GM12865 (cell line): ENCODE data around the gene SPSB4.

Experiments
- DNase-seq: peaks from one replicate; pipeline ENCODE4 v3.0.0; 2010; ENCODE audit warnings: low read depth
- H3K4me3 ChIP-seq: 2 replicates; pipeline ENCODE4 v1.5.1; 2011; ENCODE audit warnings: mild to moderate bottlenecking, low read depth, low read length, control low read depth
- TF ChIP-seq, protein P1 (sequence below): IDR thresholded peaks from 2 replicates; pipeline ENCODE4 v1.5.1; 2011; ENCODE audit warnings: low read length, control low read depth, low read depth, inconsistent platforms; ENCODE audit not compliant: insufficient read depth; ENCODE audit errors: missing control alignments

SPSB4 gene

DNA sequence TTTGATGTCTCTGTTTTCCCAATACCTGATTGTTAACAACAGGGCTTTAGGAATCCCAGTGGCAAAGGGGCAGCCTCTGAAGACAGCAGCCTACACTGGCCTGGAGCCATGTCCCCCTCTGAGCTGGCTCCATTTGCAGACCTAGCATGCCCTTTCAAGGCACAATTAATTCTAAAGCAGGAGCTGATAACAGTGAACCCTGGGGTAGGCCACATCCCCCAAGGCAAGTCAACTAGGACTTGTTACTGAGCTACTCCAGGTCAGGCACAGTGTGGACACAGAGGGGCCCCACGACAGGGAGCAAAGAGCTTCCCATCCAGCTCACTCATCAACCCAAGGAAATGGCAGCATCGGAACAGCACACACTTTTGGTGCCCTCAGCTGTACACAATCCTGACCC, 51.9 kb downstream of the SPSB4 start:
- H3K4me3 ChIP-seq, result no peak overlapping the region
- TF ChIP-seq, protein P1, sequence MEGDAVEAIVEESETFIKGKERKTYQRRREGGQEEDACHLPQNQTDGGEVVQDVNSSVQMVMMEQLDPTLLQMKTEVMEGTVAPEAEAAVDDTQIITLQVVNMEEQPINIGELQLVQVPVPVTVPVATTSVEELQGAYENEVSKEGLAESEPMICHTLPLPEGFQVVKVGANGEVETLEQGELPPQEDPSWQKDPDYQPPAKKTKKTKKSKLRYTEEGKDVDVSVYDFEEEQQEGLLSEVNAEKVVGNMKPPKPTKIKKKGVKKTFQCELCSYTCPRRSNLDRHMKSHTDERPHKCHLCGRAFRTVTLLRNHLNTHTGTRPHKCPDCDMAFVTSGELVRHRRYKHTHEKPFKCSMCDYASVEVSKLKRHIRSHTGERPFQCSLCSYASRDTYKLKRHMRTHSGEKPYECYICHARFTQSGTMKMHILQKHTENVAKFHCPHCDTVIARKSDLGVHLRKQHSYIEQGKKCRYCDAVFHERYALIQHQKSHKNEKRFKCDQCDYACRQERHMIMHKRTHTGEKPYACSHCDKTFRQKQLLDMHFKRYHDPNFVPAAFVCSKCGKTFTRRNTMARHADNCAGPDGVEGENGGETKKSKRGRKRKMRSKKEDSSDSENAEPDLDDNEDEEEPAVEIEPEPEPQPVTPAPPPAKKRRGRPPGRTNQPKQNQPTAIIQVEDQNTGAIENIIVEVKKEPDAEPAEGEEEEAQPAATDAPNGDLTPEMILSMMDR, result no peak
- DNase-seq, result no peak

- TF ChIP-seq, protein P1, result no peak
- H3K4me3 ChIP-seq, result no peak overlapping the region
- no peak for DNase-seq
These were observed 52.4 kb downstream of the SPSB4 start for GRCh38 chr3:141103503-141103902.

DNA sequence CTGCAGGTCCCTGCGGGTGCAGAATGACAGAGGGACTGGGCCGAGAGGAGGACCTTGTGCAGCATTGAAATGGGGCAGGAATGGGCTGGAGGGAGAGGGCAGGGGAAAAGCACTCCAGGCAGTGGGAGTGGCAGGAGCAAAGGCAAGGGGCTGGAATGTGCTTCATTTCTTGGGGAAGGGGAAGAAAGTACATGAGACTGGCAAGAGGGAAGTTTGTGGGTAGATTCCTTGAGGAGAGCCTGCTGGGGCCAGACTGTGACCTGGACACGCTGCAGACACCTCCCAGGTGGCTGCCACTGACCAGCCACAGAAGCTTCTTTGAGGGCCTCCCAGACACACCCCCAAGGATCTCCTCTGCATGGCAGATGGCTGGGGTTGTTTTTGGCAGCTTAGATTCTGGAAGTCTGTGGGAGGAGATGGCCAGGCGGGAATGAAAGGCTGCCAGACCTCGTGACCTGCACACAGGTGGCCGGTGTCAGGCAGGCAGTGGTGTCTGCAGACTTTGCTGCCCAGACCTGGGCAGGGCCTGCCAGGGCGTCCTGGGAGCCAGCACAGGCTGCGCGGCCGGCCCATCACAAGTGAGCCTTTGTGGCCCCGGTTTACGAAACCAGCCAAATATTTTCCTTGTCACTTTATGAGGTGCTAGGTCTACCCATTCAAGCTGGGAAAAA, 53.1 kb downstream of the SPSB4 start:
- TF ChIP-seq, protein P1, result no peak
- no peak overlapping the region for H3K4me3 ChIP-seq
- DNase-seq, result no peak

DNA sequence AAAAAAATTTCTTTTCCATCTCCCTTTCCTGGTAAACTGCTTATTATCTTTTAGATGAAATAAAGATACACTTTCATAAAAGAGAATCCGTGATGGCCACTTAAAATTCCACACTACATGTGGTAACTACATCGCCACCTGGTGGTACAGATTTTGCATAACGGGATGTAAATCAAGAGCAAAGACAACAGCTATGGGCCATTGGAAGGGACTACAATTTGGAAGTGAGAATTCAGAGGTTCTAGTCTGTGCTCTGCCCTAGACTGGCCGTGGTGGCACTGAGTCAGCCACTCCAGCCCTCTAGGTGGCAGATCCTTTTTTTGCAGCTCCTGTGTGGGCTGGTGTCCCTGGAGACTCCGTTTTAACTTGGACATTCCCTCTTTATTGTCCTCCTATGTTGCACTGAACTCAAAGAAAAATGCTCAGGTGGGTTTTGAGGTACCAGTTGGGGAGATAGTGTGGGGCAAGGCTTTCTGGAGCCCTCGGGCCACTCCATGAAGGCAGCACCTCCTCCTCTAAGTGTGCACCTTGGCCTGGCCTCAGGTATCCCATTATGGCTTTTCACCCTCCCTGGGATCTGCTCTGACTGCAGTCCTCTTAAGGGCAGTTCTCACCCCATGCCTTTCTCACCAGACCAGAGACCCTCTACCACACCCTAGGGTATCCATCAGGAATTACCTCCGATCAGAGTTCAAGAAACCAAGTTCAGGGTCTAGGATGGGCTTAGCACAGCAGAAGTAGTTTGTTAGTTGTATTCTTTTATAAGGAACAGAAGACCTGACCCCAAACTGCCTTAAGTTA, 54.9 kb downstream of the SPSB4 start:
- TF ChIP-seq, protein P1, result peak; percentile 66
- peak; percentile 84 for DNase-seq
- no peak overlapping the region for H3K4me3 ChIP-seq

DNA sequence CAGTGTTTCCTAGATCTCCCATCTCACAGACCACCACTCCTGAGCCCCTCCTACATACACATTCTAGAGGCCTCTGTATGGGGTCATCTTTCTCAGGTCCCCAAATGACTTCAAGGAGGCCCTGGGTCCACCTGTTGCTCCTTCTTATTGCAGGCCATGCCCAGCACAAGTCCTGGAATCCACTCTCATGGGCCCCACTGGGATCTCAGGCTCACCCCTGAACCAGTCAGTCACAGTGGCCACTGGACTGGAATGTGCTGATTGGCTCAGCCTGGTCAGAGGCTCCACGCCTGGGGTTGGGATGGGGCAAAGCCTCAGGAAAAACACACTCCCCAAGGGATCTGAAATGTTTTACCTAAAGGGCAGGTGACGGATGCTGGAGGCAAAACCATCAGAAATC, 55.7 kb downstream of the SPSB4 start:
- no peak overlapping the region for H3K4me3 ChIP-seq
- no peak for DNase-seq
- TF ChIP-seq, protein P1, result no peak

GRCh38 chr3:141108039-141108438, 56.9 kb downstream of the SPSB4 start:
- H3K4me3 ChIP-seq, result no peak overlapping the region
- no peak for DNase-seq
- TF ChIP-seq, protein P1, result no peak
